ENCODE measurements around the gene SH3BP4.
A peak's percentile ranks its signal among the peaks of the same experiment; 100 is the strongest.

The SH3BP4 gene

DNA sequence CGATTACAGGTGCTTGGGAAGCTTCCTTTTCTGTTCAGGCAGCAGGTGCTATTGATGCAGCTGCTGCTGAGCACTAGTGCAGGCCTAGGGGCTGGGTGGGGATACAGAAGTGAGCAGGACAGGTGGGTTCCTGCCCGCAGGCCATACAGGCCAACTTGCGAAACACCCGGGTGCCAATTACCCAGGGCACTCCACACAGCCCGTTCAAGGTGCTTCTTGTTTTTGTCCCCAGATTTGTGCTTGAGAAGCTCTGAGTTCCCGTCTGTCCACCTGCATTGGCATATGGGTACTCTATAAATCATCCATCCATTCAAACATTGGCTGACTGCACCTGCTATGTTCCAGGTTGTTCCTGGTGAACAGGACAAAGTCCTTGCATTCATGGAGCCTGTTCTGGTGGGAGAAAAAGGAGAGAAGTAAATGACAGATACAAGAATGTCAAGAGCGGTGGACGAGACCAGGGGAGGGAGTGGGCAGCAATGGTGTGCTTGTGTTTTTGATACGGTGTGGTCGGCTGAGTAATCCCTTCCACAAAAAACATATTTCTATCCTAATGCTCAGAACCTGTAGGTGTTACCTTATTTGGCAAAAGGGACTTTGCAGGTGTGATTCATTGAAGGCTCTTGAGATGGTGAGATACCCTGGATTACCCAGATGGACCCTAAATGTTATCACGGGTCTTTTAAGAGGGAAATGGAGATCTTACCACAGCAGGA, 31.4 kb downstream of the SH3BP4 start:
- DNase-seq: peak; percentile 69

GRCh38 chr2:234985608-234986245, 33.9 kb downstream of the SH3BP4 start:
- DNase-seq: no peak

- no peak for DNase-seq
Measured at GRCh38 chr2:234986390-234986789, 34.6 kb downstream of the SH3BP4 start.

- no peak for DNase-seq
Measured at GRCh38 chr2:234986876-234987720, 35.3 kb downstream of the SH3BP4 start.

DNA sequence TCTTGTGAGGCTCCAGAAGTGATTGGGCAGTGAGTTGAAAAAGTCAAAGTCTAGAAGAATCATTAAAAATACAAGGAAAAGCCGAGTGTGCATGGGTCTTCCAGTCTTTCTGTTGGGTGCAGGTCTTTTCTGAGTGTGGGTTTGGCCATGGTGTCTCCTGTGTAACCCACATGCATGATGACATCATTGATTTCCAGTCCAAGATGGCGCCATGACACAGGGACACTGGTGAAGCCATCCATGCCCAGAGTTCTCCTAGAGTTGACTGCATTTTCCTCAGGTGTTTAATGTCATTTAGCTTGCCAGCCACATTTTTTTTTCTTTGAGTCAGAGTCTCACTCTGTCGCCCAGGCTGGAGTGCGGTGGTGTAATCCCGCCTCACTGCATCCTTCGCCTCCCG, 35.9 kb downstream of the SH3BP4 start:
- DNase-seq: no peak

GRCh38 chr2:234988491-234988890, 36.7 kb downstream of the SH3BP4 start:
- DNase-seq: no peak

- no peak for DNase-seq
Measured at GRCh38 chr2:234989183-234989701, 37.4 kb downstream of the SH3BP4 start.

DNA sequence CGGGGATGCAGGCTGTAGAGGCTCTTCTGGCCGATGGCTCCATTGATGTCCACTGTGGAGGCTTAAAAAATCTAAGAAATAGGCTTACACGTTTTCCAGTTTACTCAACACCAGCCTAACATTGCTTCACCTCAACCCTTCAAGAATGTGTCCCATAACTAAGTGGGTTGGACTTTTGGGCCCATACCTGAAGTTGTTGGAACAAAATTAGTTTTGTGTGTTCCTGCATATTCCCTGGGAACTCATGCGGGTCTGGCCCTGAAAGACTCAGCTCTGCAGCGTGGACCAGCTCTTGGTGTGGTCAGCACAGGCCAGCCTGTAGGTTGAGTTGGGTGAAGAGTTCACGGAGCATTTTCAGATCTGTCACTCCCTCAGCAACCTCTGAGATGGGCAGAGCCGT, 38.5 kb downstream of the SH3BP4 start:
- DNase-seq: no peak

- DNase-seq: no peak
Measured at GRCh38 chr2:234991290-234991689, 39.5 kb downstream of the SH3BP4 start.

- no peak for DNase-seq
Measured at GRCh38 chr2:234991793-234992192, 40.0 kb downstream of the SH3BP4 start.

GRCh38 chr2:234992196-234992595, 40.4 kb downstream of the SH3BP4 start:
- no peak for DNase-seq

- DNase-seq: no peak
Measured at GRCh38 chr2:234992624-234993349, 41.0 kb downstream of the SH3BP4 start.

DNA sequence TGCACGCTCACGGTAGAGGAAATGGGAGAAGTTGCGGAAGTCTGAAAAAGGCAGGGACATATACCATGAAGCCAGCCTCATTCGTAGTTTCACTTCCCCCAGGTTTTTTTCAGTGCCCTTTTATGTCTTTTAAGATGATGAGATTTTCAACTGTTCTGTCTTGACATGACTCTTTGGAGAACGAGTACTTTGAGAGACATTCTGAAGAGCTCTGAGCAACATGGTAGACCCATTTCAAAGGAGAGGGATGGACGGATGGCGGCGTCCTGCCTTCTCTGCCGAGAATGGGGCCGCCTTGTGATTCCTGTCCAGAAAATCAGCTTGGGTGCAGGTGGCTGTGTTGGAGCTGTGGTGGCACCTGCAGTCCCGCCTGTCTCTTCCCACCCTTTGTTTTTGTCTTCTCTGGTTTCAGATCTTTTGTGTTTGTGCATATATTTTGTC, 41.7 kb downstream of the SH3BP4 start:
- DNase-seq: no peak

- no peak for DNase-seq
Measured at GRCh38 chr2:234994438-234995321, 42.9 kb downstream of the SH3BP4 start.

GRCh38 chr2:234995332-234996068, 43.7 kb downstream of the SH3BP4 start:
- no peak for DNase-seq

DNA sequence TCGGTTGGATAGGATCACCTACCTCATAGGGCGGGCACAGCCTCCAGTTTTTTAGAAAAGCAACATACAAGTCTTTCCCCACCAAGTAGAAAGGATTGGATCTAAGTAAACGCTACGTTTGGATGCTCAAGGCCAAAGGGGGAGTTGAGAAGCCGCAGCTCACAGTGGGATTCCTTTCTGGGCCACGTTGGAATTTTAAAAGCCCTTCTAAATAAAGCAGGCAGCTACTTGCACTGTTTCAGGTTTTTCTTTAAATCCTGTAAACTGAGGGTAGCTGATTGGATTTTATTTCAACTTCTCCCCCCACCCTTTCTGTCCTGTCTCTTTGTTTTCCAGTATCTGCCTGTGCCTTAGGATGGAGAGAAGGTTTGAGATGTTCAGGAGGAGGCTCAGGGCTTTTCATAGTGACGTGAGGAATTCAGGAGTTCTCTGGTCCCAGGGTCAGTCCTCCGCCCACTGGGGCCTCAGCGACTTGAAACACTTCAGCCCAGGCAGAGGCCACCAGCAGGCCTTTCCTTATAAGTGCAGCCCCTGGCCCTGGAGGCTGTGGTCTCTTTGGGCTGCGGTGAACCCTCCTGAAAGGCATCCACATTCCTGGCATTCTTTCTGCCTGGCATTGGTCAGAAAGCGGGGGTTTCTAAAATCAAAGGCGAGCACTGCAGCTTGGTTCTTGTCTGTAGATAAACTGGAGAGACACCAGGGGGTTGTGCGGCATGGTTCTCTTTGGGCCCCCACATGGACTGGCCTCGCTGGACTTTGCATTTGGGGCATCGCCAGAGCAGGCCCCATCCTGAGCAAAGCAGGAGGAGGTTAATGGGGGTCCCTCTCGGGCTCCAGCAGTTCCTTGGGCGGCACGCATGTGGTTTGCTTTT, 44.5 kb downstream of the SH3BP4 start:
- no peak for DNase-seq

DNA sequence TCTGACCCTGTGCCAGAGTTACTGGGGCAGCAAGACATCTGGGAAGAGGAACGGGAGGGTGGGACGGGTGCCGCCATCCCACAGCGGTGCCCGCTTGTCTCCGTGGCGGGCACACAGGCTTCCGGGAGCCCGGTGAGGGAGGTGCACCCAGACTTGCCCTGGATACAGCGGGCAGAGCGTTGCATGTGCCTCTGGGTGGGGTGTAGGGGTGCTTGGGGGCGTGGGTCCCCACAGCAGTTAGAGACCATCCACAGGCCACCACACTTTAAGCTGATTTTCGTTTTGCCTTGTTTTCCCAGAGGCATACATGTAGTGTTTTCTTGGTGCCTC, 45.1 kb downstream of the SH3BP4 start:
- no peak for DNase-seq

DNA sequence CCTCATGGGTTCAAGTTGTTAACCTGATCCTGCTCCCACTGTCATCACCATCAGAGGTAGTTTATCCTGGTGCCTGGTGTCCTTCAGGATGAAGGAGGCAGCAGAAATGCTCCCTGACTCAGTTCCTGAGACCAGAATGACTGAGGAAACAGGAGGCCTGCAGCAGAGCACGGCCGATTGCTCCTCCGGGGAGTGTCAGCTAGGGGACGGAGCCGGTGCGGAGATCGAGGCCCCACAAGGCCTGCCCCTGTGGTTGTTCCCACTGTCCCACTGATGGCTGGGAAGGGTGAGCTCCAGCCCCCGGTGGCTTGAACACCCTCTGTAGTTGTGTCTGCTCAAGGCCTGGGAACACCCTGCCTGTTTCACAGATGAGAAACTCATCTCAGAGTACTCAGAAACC, 45.6 kb downstream of the SH3BP4 start:
- DNase-seq: no peak

DNA sequence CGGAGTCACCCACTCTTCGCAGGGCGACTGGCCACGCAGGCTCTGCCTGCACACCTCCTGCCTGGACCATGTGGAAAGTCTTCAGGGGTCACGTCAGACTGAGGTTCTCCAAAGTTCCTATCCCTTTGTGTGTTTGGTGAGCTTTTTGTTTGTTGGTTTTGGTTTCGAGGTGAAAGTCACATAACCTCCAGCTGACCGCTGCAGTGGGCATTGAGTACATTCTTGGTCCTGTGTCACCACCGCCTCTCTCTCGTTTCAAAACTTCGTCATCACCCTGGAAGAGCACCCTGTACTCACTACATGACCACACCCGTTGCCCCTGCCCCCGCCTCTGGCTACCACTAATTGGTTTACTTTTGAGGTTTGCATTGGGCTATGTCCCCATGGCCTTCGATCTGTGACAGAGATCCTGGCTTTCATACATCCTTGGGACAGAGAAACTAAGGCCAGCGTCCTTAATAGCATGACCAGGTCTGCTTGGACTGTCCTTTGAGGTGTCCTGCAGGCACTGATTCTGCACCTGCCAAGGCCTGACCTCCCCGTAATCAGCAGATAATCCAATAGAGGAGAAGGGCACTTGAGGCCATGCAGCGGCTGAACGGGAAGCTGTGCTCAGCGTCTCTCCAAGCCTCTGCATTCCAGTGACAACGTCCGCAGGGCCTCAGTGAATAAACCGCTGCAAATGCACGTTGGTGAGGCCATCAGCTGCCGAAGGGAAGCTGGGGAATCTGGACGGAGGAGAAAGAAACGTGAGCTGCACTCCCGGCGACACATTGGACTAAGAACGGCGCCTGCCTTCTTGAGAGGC, 46.8 kb downstream of the SH3BP4 start:
- DNase-seq: no peak
